Thyroid gland (tissue), 4 donors: Measurements from ENCODE around the gene ASIP.

Experiments used
- CTCF ChIP-seq, 6 experiments: fragments of 200-600 bp in 3 of 6; fragments of 450-650 bp in 3 of 6; sonication (generic) in 3 of 6; IDR thresholded peaks; one replicate each; pipeline ENCODE4 v1.5.1; 2016 to 2019; ENCODE audit warnings: antibody characterized with exemption in 6 of 6, mild to moderate bottlenecking in 2 of 6, inconsistent platforms in 1 of 6, moderate library complexity in 1 of 6
- POLR2A ChIP-seq, 2 donors: fragments of 450-650 bp; IDR thresholded peaks; one replicate each; pipeline ENCODE4 v1.6.1; 2017; ENCODE audit warnings: antibody characterized with exemption in 2 of 2, mild to moderate bottlenecking in 2 of 2, moderate library complexity in 1 of 2

- TF ChIP-seq CTCF (IDR thresholded peaks at IDR 0.05): no peak
- no peak for TF ChIP-seq POLR2A (IDR thresholded peaks at IDR 0.05)
Observed at GRCh38 chr20:34260208-34260942, 19.2 kb downstream of the ASIP start.
